ENCODE measurements around the gene GNAT3. TPM values are rescaled to one million over a fixed set of nuclear protein-coding genes. Genes with fewer than 3 reads are reported as not detected.

The GNAT3 gene
- total RNA-seq, 1 donor from 2014 or later, result not detected

Other genes with a start within 250 kb of the GNAT3 start
- gene CD36, start 126.6 kb upstream of the GNAT3 start, total RNA-seq, result not detected in 2 replicates

All from kidney epithelial cell (primary cell).